IPS-NIHi11 (cell line): ENCODE results near the gene MIS18A.
"Not testable (repeated sequence)": the region's sequence is repeated elsewhere in the genome, so short reads cannot be mapped to it uniquely, and the experiment has no call there.

Experiments used
- DNase-seq: peaks from one replicate; pipeline ENCODE4 v3.0.0; 2012; ENCODE audit warnings: mixed read lengths, low spot score

Gene MIS18A

GRCh38 chr21:32278518-32279376 is at the start of gene MIS18A:
TSS of gene MIS18A (minus strand) at chr21:32279049. CDS start at chr21:32279014, 35 bp downstream.
- peak; percentile 97 for DNase-seq

DNA sequence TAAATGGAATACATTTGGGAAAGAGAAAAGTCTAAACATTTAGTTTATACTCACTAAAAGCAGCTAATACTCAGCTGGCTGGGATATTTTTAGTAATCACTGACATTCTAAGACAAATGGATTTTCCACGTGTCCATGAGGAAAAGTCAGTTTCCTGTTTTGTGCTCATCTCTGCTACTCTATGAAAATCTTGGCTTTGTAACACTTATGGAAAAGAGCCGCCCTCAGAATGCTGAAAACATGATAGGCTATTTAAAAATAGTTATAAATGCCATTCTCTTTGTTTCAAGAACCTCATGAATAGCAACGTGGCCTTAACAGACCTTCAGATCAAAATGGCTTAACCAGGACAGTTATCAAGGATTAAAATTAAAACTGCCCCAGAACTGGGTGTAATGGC is 49.7 kb upstream of the MIS18A start:
- no peak for DNase-seq

GRCh38 chr21:32325706-32326105 is 46.9 kb upstream of the MIS18A start:
- DNase-seq = no peak

DNA sequence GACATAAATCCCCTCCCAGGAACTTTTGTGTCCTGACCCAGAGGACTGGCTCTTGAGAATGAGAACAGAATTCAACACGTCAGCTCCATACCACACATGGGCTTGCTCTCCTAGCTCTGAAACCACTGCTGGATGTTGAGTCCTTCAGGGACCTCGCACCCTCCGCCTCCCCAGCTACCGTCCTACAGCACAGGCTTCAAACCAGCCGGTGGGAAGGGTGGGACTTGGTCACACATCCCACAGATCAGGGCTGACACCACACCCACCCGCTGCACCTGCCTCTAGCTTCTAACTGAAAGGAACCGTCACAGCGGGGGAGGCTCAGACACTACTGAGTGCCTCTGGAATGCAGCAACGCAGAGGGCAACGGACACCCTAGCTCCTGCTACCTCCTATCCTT is 43.8 kb upstream of the MIS18A start:
- no peak for DNase-seq

DNA sequence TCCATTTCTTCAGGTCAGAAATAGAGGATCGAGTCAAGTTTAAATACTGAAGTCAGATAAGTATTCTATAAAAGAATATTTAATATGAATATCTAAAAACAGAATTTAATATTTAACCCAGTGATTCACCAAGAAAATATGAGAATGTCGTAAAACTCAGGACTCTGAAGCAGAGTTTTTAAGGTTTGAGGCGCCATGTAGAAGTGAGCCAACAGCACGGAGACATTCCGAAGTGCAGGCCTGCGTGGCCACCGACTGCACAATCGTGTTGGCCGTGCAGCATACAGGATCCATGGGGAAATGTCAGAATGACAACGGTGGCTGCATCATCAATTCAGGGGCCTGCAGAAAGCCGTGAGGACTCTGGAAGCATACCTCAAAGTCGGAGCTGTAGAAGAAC is 43.3 kb upstream of the MIS18A start:
- no peak for DNase-seq

DNA sequence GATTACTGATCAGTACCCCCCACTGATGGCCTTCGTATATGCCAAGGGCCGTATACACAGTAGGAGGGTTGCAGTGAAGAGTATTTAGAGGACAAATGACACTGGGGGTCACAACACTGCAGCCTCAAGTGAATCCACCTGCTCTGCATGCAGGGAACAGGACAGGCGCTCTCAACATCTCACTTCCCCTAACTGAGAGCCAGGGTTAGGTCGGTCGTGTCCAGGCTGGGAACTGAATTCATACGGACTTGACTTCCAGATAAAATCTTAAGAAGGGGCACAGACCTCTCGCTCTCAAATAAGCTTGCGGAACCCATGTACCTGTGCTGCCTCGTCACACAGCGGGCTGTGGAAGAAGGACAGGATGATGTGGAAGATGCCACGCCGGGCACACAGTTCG is 42.6 kb upstream of the MIS18A start:
- no peak for DNase-seq

DNA sequence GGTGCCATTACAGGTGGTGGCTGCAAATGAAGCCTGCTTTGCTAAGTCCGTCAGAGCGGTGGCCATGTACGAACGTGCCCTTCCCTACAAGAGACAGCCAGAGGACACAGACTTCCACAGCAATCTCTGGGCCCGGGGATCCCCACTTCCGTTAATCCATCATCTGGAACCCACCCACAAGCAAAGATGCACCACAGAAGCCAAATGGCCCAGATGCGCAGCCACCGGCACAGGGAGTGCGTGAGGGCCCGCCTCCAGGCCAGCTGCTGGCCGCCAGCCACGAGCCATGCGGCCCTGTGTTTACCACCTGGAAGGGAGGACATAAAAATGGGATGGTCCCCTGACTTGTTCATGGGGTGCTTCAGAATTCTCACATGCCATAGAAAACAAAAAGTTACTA is 41.9 kb upstream of the MIS18A start:
- no peak for DNase-seq

DNA sequence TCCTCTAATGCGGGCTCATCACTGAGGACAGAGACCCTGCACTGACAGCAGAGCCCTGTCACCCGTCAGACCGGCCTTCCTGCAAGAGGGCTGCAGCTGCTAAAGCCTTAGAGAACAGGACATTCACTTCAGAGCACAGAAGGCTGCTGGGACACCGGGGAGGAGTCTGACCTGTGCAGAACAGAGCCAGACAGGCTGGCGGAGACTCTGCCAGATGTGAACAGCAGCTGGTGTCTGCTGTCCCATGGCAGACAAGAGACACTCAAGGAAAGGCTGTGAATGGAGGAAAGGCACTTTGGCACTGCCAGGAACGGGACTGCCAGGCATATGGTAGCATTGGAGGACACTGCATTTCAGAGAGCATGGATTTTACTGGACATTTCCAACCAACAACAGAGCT is 41.2 kb upstream of the MIS18A start:
- DNase-seq = no peak

- no peak for DNase-seq
Observed at GRCh38 chr21:32319012-32319411, 40.2 kb upstream of the MIS18A start.

- no peak for DNase-seq
Observed at GRCh38 chr21:32317726-32318125, 38.9 kb upstream of the MIS18A start.

DNA sequence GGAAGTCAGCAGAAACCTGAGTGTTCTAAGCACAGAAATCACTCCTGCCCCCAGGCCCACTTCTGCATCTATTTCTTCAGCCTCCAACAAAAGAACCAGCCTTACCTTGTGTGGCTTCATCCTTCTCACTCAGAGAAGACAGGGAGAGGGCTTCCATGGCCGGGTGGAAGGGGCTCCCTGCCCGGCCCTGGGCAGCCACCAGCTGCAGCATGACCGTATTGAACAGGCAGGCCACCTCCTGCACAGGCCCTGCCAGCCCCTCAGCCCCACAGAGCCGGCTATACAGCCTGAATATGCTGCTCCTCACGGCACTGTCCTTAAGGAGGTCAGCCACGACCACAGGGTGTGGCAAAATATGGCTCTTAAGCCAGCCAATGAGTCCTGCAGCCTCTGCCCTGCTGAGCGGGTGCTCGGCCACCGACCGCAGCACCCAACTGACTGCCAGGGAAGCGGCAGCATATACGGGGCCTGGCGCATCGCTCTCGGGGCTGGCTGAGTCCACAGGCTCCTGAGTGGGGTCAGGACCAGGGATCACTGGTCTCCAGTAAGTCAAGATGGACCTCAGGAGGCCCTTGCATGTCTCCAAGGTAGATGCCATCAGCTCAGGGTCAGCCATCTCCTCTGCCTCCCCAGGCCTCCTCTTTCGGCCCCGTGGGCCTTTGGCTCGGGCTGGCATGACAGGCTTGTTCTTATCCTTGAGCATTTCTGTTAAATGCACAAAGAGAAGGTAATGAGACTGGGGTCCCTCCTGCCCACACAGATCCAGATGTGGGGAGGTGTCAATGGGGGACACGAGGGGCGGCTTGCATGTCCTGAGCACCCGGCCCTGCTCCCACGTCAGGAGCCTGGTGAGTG is 37.7 kb upstream of the MIS18A start:
- no peak for DNase-seq

- DNase-seq = no peak
Observed at GRCh38 chr21:32315511-32316281, 36.8 kb upstream of the MIS18A start.

- DNase-seq = no peak
Observed at GRCh38 chr21:32314806-32315205, 36.0 kb upstream of the MIS18A start.

- no peak for DNase-seq
Observed at GRCh38 chr21:32312976-32313375, 34.1 kb upstream of the MIS18A start.

GRCh38 chr21:32312326-32312725 is 33.5 kb upstream of the MIS18A start:
- DNase-seq = no peak

DNA sequence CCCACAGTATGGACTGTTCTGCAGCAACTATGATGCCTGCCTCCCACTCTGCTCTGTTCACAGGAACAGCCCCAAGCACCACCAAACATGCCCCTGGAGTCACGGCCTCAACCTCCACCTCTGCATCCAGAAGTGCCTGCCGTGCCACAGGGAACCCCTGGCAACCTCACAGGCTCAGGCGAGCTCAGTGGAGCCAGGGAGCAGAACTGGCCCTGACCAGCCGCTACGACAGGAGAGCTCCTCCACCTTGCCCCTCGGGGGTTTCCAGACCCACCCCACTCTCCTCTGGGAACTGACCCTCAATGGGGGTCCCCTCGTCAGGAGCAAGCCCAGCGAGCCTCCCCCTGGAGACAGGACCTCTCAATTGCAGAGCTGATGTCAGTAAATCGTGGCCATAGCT is 32.8 kb upstream of the MIS18A start:
- no peak for DNase-seq

DNA sequence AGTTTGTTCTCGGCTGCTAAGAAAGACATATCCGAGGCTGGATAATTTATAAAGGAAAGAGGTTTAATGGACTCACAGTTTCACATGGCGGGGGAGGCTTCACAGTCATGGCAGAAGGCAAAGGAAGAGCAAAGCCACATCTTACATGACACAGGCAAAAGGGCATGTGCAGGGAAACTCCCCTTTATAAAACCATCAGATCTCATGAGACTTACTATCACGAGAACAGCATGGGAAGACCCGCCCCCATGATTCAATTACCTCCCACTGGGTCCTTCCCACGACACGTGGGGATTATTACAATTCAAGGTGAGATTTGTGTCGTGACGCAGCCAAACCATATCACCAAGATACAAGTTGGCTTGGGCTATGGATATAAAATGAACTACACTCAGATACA is 32.1 kb upstream of the MIS18A start:
- DNase-seq = not testable (repeated sequence)

DNA sequence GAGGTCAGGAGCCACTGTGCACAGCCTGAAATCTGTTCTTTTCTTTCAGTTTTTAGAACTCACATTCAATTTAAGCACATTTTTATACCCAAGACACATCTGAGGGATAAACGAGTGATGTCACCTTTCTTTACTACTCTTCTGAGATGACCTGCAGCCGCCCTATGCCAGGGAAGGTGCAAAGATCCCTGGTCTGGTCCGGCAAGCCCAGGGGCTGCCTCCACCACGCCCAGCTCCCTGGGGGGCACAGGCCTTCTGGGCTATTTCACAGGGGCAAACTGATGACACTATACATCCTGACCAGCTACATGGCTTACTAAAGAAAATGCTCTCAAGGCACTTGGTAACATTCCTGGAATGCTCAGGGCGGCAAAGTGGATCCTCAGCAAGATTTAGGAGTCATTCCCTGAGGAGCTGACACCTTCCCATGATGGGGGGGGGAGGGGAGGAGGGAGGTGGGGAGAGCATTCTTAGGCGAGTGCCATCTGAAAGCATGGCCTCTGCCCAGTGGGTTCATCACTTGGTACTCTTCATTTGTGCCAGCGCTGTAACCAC is 31.1 kb upstream of the MIS18A start:
- no peak for DNase-seq

DNA sequence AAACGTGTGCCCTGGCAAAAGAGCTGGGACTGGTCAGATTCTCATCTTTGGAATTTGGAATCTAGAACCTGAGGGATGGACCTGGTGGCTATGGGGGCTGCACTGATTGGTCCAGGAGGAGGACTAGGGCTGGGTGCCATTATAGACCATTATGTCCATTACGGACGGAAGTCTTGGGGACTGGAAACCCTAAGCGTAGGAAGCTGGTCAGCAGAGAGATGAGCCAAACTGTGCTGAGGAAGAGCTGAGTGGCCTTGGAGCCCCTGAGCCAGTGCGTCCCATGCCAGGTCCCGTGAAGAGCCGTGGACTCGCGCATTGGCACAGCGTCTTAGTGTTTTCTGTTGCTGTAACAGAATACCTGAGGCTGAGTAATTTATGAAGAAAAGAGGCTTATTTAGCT is 29.8 kb upstream of the MIS18A start:
- no peak for DNase-seq

DNA sequence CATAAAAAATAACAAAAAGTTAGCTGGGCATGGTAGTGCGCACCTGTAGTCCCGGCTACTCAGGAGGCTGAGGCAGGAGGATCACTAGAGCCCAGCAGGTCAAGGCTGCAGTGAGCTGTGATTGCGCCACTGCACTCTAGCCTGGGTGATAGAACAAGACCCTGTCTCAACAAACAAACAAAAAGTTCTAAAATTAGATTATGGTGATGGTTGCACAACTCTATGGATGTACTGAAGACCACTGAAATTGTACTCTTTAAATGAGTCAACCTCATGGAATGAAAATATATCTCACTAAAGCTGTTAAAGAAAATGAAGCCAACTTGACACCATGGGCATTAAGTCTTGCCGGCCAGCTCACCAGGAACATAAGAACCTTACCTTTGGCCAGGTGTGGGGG is 28.9 kb upstream of the MIS18A start:
- DNase-seq = no peak

- peak; percentile 86 for DNase-seq
Observed at GRCh38 chr21:32306021-32306780, 27.4 kb upstream of the MIS18A start.
